ENCODE results near the gene ACAP2. TPM values are rescaled to one million over a fixed set of nuclear protein-coding genes. Genes with fewer than 3 reads are reported as not detected.

ACAP2 gene
- polyA plus RNA-seq, 1 experiment: 50.2 TPM

GRCh38 chr3:195246581-195246995 is 196.2 kb downstream of the ACAP2 start:
- ChIA-PET CTCF (no interaction called here), POLR2A (no interaction called here)
- Histone ChIP-seq H3K9me3 (ENCODE audit: control insufficient read depth, insufficient read depth, low read length) (no peaks in the 10 kb centered on the region; the same call in none of the 2 replicates), H3K4me3 (ENCODE audit: low read depth, low read length) (no peak overlapping the region), H3K27ac (ENCODE audit: low read depth, low read length) (no peak overlapping the region), H3K27me3 (ENCODE audit: control insufficient read depth, insufficient read depth, low read length) (no peaks in the 10 kb centered on the region)
- no peak for TF ChIP-seq CTCF (IDR thresholded peaks at IDR 0.05; ENCODE audit: low read depth, low read length)
- DNase-seq (ENCODE audit: low read depth, low spot score): no peak

- no peaks in the 10 kb centered on the region; the same call in none of the 2 replicates for H3K9me3 ChIP-seq (ENCODE audit: control insufficient read depth, insufficient read depth, low read length)
- ChIA-PET POLR2A (no interaction called here), CTCF (no interaction called here)
- H3K27ac ChIP-seq (ENCODE audit: low read depth, low read length): no peak overlapping the region
- TF ChIP-seq CTCF (IDR thresholded peaks at IDR 0.05; ENCODE audit: low read depth, low read length): no peak
- H3K27me3 ChIP-seq (ENCODE audit: control insufficient read depth, insufficient read depth, low read length): no peaks in the 10 kb centered on the region
- no peak overlapping the region for H3K4me3 ChIP-seq (ENCODE audit: low read depth, low read length)
- DNase-seq (ENCODE audit: low read depth, low spot score): no peak
Observed at GRCh38 chr3:195245531-195245951, 197.3 kb downstream of the ACAP2 start.

GRCh38 chr3:195241592-195242355 is 201.0 kb downstream of the ACAP2 start:
- Histone ChIP-seq H3K27ac (ENCODE audit: low read depth, low read length) (no peak overlapping the region), H3K27me3 (ENCODE audit: control insufficient read depth, insufficient read depth, low read length) (no peaks in the 10 kb centered on the region), H3K9me3 (ENCODE audit: control insufficient read depth, insufficient read depth, low read length) (no peaks in the 10 kb centered on the region; the same call in none of the 2 replicates), H3K4me3 (ENCODE audit: low read depth, low read length) (no peak overlapping the region)
- ChIA-PET POLR2A (no interaction called here), CTCF (interaction anchor here (1.3 kb wide), 1 partner anchor 559 kb away, joined by 6 read pairs; no protein-coding TSS in a partner anchor)
- no peak for TF ChIP-seq CTCF (IDR thresholded peaks at IDR 0.05; ENCODE audit: low read depth, low read length)
- DNase-seq (ENCODE audit: low read depth, low spot score): no peak

- H3K4me3 ChIP-seq (ENCODE audit: low read depth, low read length): no peak overlapping the region
- no peaks in the 10 kb centered on the region; the same call in none of the 2 replicates for H3K9me3 ChIP-seq (ENCODE audit: control insufficient read depth, insufficient read depth, low read length)
- no peaks in the 10 kb centered on the region for H3K27me3 ChIP-seq (ENCODE audit: control insufficient read depth, insufficient read depth, low read length)
- ChIA-PET CTCF (interaction anchor here (1.3 kb wide), 1 partner anchor 558 kb away, joined by 6 read pairs; no protein-coding TSS in a partner anchor), POLR2A (no interaction called here)
- TF ChIP-seq CTCF (IDR thresholded peaks at IDR 0.05; ENCODE audit: low read depth, low read length): no peak
- DNase-seq (ENCODE audit: low read depth, low spot score): no peak
- no peak overlapping the region for H3K27ac ChIP-seq (ENCODE audit: low read depth, low read length)
Observed at GRCh38 chr3:195240939-195241338, 201.9 kb downstream of the ACAP2 start.

- no peak overlapping the region for H3K27ac ChIP-seq (ENCODE audit: low read depth, low read length)
- CTCF ChIA-PET: interaction anchor here (1.4 kb wide), 1 partner anchor 558 kb away, joined by 5 read pairs; no protein-coding TSS in a partner anchor
- POLR2A ChIA-PET: no interaction called here
- no peak for TF ChIP-seq CTCF (IDR thresholded peaks at IDR 0.05; ENCODE audit: low read depth, low read length)
- no peak for DNase-seq (ENCODE audit: low read depth, low spot score)
- H3K4me3 ChIP-seq (ENCODE audit: low read depth, low read length): no peak overlapping the region
- no peaks in the 10 kb centered on the region; the same call in none of the 2 replicates for H3K9me3 ChIP-seq (ENCODE audit: control insufficient read depth, insufficient read depth, low read length)
- no peaks in the 10 kb centered on the region for H3K27me3 ChIP-seq (ENCODE audit: control insufficient read depth, insufficient read depth, low read length)
Observed at GRCh38 chr3:195240171-195240701, 202.6 kb downstream of the ACAP2 start.

Data from AG04450 (cell line).